T-helper 22 cell (primary cell): ENCODE data around the gene ADGRF4.

Experiments used
- DNase-seq: peaks from one replicate; pipeline ENCODE4 v3.0.0-alpha.2; 2020; ENCODE audit warnings: low read depth

Gene ADGRF4

GRCh38 chr6:47681201-47681990 lies 17.0 kb upstream of the ADGRF4 start:
- no peak for DNase-seq

DNA sequence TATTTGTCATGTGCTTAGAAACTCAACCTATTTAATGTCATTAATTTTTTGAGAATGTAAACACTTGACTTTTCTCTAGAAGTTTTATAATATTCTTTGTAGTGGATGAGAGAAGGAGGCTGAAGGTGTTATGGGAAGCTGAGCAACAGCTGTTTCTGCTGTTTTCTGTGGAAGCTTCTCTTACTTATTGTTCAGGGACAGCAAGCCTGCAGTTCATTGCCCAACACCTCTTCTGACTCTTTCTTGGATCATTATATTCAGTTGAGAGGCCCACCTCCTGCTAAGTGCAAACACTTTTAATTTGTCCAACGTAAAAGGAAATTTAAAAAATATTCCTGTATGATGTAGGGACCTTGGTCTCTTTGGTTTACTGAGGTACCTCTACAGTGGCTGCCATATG lies 12.0 kb upstream of the ADGRF4 start:
- DNase-seq, result no peak

DNA sequence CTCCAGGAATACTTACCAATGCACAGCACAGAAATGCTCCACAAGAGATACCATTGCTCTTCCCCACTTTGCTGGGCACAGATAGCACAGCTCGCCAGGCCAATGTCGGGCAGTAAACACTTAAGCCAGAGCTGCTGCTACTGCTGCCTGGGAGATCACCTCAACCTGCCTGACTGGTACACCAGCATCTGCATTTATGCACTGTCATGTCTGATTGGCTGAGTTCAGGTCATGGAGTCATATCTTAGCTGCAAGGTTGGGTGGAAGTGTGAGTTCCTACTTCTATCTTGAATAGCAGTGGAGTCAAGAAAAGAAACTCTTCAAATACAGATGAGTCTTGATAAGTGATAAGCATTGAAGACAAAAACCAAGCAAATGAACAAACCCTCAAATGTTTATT lies 10.9 kb upstream of the ADGRF4 start:
- DNase-seq, result no peak

DNA sequence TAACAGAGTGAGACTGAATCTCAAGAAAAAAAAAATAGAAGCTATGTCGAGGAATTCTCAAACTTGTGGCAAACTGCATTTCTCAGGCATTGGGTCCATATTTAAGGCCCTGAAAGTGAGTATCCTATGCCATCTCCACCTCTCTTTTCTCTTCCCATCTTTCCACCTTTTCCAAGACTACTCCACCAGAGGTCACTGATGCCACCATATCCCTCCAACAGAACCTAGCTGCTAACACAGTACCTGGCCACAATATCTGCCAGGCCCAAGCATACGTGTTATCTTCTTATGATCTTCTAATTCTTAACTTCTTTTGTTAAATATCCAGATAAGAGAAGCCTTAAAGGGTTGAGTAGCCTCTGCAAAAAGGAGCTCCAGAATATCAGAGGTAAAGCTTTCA lies 8.2 kb upstream of the ADGRF4 start:
- DNase-seq, result no peak

DNA sequence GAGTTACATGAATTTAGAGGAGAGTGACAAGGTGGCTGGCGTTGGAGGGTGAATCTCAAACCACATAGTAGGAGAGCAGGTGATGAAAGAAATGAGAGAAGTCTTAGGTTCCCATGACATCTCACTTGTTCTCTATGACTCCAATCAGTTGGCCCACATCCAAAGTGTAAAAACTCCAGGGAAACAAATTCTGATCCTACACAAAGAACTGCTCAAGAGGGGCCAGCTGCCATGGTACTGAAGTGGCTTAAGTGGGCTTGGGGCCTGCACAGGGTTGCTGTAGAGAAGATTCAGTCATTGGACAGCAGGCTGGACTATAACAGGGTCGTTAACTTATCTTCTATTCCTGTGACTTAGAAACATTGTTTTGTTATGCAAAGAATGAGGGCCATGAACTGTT lies 7.6 kb upstream of the ADGRF4 start:
- no peak for DNase-seq

GRCh38 chr6:47697925-47698324 lies 455 bp upstream of the ADGRF4 start:
- no peak for DNase-seq

DNA sequence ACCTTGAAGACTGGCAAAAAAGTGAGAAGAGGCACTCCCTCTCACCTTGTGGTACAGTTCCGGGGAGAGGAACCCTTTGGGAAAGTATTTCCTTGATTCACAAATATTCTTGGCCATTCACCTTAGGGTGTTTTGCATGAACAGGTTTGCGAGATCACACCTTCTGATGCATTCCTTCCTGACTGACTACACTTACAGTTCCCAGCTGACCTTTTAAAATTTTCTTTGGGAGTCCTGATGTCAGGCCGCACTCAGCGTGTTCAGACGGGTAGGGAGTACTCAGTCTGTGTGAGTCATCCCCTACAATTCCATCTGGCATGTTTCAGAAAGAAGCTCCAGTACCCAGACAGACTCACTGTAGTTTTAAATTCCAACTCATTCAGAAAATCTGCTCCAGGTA lies 1.7 kb downstream of the ADGRF4 start:
- DNase-seq, result no peak

DNA sequence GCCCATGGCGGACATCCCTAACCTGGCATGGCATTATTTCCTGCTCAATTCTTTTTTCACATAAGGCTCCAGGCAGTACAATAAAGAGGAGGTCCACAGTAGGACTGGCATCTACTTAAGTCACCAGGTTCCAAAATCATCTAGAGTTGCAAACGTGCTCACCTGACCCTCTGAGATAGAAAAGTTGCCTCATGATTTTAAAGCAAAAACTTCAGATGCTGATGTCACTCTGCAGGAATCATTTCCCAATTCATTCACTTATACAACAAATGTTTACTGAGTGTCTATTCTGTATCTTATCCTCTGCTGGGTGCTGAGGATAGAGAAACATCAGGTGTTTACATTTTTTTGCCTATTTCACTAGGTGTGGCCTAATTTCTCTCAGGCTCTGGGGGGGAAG lies 2.2 kb downstream of the ADGRF4 start:
- DNase-seq, result no peak

GRCh38 chr6:47701363-47701762 lies 3.0 kb downstream of the ADGRF4 start:
- DNase-seq, result no peak

GRCh38 chr6:47709160-47709559 lies 10.8 kb downstream of the ADGRF4 start:
- DNase-seq, result no peak

- DNase-seq, result no peak
These were observed 11.9 kb downstream of the ADGRF4 start for GRCh38 chr6:47710295-47710694.

GRCh38 chr6:47713200-47713599 lies 14.8 kb downstream of the ADGRF4 start:
- no peak for DNase-seq

DNA sequence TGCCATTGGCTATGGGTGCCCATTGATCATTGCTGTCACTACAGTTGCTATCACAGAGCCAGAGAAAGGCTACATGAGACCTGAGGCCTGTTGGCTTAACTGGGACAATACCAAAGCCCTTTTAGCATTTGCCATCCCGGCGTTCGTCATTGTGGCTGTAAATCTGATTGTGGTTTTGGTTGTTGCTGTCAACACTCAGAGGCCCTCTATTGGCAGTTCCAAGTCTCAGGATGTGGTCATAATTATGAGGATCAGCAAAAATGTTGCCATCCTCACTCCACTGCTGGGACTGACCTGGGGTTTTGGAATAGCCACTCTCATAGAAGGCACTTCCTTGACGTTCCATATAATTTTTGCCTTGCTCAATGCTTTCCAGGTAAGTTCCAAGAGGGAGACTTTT lies 16.4 kb downstream of the ADGRF4 start:
- DNase-seq, result no peak

DNA sequence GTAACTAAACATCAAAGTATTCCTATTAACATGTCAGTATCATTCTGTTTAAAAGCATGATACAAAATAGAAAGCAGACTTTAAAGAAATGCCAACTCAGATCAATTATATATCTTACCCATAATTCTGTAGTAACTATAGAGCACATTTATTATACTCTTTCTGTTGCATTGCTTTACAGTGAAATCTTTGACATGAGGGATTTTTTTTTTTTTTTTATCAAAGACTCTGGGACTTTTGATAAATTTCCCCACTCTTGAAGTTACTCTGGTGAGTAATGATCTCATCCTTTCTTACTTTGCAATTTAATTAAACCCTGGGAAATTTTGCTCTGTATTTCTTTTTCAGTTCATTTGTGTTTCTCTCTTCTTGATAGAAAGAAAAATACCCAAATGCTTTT lies 17.4 kb downstream of the ADGRF4 start:
- DNase-seq, result no peak

- DNase-seq, result no peak
These were observed 17.8 kb downstream of the ADGRF4 start for GRCh38 chr6:47716207-47716606.

DNA sequence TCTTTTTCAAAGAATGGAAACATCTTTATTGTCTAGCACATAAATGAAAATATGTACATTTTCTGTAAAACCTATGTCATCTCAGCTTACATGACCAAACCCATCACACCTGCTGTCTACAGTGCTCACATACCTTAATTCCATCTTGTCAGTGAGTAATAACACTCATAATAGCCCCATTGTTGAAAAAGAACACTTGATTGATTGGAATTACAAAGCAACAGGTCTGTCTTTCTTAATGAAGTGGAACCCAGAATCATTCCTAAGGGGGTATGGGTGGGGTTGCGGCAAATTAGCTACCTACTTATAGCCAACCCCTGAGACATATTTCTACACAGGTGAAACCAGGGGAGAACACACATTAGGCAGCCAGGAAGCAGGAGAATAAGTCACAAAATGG lies 20.2 kb downstream of the ADGRF4 start:
- DNase-seq, result no peak

DNA sequence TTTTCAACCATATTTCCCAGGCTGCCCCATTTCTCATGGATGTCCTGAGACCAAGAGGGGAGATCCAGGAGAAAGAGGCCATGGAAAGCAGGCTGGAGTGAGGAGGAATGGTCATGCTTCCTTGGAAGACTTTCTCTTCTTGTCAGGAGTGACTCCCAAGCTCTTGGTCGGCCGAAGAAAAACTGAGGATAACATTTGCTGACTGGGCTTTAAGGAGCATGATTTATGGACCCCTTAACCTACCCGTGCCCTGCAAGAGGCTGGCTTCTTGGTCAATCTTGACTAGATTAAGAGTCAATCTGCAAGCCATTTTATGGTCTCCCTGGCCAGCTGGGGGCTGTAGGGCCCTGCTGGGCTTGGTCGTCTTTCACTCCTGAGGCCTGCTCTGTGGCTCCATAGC lies 22.8 kb downstream of the ADGRF4 start:
- no peak for DNase-seq

DNA sequence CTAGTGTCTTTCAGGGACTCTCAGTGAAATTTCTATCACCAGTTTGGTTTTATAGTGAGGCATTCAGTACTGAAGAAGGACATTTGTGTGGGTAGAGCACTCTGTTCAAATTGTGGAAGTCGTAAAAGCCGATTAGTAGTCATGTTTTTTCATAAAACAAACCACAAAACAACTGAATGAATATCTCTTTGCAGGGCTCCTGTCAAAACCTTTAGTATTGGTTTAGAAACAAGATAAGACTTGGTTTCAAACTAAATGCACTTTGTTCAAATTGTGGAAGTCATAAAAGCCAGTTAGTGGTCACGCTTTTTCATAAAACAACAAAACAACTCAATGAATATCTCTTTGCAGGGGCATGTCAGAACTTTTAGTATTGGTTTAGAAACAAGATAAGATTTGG lies 23.8 kb downstream of the ADGRF4 start:
- DNase-seq, result no peak

- DNase-seq, result no peak
These were observed 25.9 kb downstream of the ADGRF4 start for GRCh38 chr6:47724300-47724699.

GRCh38 chr6:47727391-47727790 lies 29.0 kb downstream of the ADGRF4 start:
- no peak for DNase-seq

- DNase-seq, result no peak
These were observed 30.6 kb downstream of the ADGRF4 start for GRCh38 chr6:47729019-47729418.

DNA sequence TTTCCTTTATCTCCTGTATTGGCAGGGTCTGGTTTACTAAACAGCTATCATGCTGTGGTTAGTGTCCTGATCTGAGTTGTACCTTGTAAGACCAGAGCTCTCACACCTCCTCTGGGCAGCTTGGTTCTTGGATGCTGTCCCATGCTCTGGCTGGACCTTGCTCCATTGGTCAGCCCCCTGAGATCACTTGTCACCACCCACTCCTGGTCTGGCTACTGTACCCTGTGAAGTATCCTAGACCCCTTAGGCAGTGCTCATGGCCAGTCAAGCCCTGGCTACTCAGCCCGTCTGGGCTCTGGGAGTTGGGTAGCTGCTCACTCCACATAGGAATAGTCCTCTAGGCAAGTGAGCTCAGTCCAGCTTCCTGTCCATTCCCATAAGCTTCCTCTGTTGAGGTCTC lies 31.1 kb downstream of the ADGRF4 start:
- no peak for DNase-seq

DNA sequence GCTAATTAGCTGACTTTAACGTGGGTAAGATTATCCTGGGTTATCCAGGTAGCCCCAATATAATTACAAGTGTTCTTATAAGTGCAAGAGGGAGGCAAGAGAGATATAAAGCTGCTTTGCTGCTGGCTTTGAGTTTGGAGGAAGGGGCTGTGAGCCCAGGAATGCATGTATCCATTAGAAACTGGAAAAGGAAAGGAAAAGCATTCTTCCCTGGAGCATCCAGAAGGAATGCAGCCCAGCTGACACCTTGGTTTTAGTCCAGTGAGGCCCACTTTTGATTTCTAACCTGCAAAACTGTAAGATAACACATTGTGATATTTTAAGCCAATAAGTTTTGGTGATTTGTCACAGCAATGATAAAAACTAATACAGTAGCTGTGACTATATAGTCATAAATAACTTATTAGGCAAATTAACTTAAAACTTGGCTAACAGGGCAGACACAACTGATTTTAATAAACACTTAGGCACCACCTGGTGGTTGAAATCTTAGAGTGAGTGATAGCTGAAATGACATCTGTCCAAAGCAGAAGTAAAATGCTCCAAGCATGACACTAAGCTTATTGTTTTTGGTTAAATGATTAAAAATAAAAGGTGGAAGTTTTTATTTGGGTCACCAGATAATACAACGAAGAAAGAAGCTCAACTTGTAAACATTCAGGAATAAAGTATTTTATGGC lies 35.6 kb downstream of the ADGRF4 start:
- DNase-seq, result no peak
